HG03558 (cell line): ENCODE results near the gene MAP3K5.
"Not testable (repeated sequence)": the region's sequence is repeated elsewhere in the genome, so short reads cannot be mapped to it uniquely, and the experiment has no call there.

Source experiments
- ATAC-seq: cut with Tn5 transposase; IDR thresholded peaks from one replicate; pipeline ENCODE4 v1.9.1; 2021; ENCODE audit warnings: moderate number of reproducible peaks; ENCODE audit not compliant: unreplicated experiment; ENCODE audit errors: extremely low read depth

Gene MAP3K5

GRCh38 chr6:136729832-136730231 lies 62.4 kb downstream of the MAP3K5 start:
- no peak for ATAC-seq

GRCh38 chr6:136728976-136729515 lies 63.2 kb downstream of the MAP3K5 start:
- ATAC-seq: no peak

DNA sequence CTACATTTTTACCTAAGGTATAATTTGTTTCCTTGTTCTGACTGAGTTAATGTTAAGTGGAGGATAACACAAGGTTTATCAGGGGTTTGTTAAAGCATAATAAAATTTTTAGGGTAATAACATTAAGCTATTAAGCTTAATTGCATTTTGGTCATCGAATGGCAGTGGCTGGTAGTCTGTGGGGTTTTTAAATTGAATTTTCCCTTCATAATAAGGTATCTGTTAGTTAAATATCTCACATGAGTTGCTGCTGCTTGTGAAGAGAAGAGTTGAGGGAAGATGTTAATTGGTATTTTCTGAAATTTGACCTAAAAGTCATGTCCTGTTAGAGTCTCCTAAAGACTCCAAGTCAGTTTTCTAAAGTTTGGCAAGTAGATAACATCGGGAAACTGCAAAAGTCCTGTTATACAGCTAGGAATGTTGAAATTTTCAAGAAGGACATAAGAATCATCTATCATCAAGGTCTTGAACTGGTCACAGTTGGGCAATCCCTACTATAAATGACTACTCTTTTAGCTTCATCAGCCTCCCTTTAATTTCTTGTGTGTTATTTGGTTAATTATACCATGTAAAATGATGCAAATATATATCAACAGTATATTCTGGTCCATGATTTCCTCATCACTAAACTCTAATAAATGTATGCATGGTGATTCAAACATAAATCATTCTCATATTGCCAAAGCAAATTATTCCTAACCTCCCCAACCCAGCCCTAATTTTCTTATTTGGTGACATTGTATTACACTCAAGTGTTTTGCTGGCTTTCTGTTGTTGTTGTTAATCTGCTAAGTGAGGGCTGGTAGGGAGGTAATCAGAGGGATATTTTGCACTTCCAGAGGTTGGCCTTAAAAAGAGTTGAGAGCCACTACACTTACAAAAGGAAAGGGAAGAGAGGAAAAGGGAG lies 64.0 kb downstream of the MAP3K5 start:
- no peak for ATAC-seq

DNA sequence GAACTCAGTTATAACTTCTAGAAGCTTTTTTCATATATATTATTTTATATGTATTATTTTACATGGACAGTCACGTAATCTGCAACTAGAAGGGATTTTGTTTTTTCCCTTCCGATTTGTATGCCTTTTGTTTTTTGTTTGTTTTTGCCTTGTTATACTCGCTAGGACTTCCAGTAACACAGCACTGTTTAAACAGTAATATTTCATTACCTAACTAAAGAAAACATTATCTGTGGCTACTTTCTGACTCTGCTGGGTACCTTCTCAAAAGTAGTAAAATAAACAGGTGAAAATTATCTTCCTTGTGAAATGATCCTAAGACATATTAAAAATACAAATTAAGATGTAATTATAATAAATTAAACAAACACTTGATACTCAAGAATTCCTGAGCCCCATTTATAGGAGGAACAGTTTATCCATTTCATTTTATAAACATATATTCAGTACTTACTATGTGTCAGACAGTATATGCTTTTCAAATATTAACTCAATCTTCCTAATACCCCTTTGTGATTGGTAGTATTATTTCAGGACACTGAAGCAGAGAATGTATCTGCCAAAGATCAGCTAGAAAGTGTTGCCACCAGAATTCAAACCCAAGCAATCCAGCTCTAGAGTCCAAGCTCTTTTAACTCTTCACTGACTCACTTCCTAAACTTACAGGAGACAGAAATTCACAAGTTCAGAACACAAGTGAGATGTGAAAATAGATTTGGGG lies 65.3 kb downstream of the MAP3K5 start:
- ATAC-seq: no peak

DNA sequence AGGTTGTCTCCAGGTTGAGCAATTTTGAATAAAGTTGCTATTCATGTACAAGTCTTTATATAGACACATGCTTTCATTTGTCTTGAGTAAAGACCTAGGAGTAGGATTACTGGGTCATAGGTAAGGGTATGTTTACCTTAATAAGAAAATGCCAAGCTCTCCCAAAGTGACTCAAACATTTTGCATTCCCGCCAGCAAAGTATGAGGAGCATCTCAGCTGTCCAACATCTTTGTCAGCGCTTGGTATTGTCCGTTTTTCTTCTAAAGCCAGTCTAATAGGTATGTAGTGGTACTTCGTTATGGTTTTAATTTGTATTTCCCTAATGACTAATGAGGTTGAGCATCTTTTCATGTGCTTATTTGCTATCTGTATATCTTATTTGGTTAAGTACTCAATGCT lies 67.2 kb downstream of the MAP3K5 start:
- no peak for ATAC-seq

- ATAC-seq: no peak
Observed at GRCh38 chr6:136723780-136724179, 68.5 kb downstream of the MAP3K5 start.

GRCh38 chr6:136721467-136721866 lies 70.8 kb downstream of the MAP3K5 start:
- ATAC-seq: no peak

DNA sequence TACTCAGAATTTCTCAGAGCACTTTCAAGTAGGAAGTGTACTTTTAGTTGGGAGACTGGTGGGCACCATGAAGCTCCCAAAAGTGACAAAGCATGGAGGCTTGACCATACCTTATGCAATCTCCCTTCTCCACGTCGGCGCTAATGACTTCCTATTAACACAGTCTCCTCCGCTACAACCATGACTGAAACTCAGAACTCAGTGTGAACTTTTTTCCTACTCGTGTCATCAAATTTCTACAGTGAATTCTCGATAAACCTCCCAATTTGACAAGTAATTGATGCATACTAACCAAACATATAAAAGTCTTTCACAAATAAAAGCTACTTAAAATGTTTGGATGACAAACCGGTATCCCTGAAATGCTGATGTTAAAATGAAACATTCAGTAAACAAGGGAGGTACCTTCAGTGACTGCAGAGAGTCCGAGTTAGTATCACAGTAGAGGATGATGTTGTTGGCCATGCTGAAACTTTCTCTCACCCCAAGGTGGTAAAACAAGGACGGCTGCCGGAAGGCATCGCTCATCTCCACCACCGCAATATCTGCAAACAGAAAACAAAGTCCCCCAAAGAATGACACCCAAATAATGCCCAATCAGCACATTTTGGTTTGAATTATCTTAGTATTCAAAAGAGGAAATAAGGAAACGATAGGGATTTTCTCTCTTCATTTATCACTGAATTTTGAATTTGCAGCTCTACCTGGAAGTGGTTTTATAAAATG lies 72.1 kb downstream of the MAP3K5 start:
- peak; percentile 30 for ATAC-seq

GRCh38 chr6:136719280-136720044 lies 72.8 kb downstream of the MAP3K5 start:
- no peak for ATAC-seq

DNA sequence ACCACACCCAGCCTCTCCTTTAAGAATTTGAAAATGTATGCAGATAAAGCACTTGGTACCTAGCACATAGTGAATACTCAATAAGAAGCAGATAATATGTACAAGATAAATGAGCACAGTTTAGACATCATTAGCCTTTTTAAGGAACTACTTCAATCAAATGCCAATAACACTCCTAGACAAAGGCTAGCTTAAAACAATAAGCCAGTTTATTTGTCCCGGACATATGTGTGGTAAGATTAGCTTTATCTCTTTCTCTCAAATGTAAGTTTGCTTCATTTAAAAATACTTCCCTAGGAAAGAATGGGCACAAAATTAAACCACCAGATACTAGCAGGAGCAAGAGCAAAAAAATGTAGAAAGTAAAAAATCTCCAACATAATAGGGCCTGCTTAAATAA lies 73.8 kb downstream of the MAP3K5 start:
- ATAC-seq: no peak

GRCh38 chr6:136717716-136717990 lies 74.6 kb downstream of the MAP3K5 start:
- no peak for ATAC-seq

DNA sequence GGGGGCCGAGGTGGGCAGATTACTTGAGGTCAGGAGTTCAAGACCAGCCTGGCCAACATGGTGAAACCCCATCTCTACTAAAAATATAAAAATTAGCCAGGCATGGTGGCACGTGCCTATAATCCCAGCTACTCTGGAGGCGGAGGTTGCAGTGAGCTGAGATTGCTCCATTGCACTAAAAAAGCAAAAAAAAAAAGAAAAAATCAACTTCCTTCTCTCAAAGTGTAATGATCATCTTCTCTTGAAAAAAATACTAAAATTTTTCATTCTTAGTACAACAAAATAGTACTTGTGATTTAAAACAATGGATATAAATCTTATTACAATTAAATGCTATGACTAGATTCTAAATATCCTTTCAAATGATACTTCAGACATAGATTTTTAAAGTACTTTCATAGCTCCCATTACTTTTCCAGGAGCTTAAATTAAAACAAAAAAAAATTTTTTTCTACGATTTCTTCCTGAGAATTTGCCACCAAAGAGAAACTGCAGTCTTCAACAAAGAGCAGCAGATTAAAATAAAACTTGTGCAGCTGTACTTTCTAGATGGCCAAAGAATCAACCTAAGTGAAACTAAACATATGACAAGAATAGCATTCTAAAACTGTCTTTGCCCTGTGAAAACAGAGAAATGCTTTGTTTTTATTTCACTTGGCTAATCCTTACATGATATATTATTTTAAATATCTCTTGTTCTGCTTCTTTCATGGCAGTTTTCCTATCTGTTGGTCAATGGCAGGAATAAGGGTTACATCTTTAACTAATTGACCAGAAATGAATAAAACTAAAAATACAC lies 75.2 kb downstream of the MAP3K5 start:
- ATAC-seq: no peak

DNA sequence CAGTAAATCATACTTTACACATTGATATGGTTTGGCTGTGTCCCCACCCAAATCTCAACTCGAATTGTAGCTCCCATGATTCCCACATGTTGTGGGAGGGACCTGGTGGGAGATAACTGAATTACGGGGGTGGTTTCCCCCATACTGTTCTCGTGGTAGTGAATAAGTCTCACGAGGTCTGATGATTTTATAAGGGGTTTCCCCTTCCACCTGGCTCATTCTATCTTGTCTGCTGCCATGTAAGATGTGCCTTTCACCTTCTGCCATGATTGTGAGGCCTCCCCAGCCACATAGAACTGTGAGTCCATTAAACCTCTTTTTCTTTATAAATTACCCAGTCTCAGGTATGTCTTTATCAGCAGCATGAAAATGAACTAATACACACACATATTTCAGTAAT lies 79.6 kb downstream of the MAP3K5 start:
- ATAC-seq: not testable (repeated sequence)

DNA sequence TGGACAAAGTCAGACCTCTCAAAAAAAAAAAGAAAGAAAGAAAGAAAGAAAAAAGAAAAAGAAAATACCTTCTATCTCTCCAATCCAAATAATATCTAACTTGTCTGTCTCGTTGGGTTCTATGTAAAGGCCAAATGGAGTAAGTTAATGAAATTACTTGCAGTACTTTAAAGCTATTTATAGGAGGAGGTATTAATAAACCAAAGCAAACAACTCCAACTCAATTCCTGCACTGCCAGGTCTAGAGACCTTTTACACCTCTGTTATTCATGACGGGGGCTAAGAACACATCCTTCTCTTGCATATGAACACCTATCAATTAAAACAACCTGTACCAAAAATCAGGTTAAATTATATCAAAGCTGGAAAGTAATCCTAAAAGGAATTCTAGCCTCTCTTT lies 80.6 kb downstream of the MAP3K5 start:
- ATAC-seq: no peak

DNA sequence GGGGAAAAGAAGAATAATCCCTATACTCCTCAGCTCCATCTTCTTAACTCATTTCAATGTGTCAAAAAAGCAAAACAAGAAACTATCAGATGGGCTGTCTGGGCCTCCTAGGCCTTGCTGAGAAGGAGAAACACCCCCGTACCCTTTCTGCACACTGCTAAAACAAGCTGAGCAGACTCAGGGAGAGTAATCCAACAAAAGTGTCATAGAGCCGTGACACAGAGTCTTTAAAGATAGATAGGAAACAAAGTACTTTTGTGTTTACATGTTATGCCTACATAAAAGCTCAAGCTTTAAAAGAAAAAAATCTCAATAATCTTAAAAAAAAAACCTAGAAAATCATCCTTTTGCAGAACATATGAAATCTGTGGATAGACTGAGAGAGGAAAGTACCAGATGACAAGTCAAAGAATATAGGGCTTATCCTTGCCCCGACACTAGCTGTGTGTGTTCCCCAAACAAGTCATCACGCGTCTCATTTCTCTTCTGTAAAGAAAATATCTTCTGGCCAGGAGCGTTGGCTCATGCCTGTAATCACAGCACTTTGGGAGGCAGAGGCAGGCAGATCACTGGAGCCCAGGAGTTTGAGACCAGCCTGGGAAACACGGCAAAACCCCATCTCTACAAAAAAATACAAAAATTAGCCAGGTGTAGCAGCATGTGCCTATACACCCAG lies 81.3 kb downstream of the MAP3K5 start:
- no peak for ATAC-seq

DNA sequence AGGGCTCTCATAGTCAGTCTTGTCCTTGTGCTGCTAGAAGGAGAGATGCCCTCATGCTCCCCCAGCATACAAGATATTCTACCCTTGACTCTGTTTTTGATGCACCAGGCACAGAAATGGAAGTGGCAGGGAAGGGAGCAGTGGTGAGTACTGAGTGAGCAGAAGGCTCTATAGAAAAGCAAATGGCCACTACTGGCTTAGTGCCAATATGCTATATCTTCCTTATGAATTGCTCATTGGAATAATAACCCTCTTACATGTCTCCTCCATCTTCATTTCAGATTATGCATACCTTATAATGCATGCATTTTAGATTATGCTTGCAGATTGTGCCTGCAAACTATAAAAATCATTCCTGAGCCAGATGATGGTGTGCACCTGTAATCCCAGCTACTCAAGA lies 82.8 kb downstream of the MAP3K5 start:
- ATAC-seq: no peak

DNA sequence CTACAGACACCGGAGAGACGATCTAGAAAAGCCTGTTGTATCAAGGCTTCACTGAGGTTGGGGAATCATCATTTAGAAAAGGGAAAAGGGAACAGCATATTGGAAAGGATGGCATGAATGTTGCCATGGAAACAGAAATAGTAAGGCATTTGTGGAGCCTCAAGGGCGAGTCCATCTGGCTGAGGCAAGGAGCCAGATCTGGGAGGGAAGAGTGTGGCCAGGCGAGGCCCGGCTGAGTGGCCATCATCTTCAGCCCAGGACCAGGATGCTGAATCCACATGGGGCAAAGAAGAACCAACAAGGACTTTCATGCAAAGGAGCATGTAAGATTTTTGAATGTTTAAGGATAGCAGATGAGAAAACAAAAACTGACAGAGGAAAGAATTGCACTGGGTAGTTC lies 85.8 kb downstream of the MAP3K5 start:
- ATAC-seq: no peak

DNA sequence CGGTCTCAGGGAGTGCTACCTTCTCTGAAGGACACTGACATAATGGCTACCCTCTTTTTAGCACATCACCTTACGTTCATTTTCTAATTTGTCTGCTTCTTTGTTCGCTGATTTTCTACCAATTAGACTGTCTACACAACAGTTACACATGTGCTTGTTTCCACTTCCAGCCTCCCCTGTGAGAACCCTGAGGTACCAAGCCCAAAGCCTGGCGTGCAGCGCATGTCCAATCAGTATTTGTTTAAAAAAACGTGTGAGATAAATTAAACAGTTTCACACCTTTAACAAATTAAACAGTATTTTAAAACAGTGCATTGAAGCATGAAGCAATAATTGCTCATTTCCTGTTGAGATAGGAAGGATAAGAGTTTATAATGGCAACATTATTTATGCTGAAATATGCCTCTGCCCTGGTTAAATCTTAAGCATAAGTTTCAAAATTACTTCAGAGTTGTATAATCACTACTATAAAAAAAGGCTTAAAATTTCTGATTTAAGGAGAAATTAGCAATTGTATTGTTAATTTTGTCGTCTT lies 88.9 kb downstream of the MAP3K5 start:
- ATAC-seq: no peak

DNA sequence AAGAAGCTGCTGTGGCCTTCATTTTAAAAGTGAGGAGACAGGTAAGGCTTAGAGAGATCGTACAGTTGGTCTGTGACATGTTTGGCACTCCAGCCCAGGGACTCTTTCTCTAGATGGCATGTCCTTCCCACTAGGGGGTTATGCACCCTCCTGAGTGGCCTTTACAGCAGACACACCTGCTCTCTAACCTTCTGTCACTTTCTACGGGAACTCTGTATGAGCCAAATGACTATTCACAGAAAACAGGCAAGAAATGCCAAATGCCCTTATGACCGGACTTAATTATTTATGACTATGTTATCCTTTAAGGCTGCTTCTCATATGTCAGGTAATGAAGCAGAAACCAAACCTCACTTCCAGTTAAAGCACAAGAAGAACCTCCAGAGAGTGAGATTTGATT lies 91.2 kb downstream of the MAP3K5 start:
- no peak for ATAC-seq
